Measurements from ENCODE around the gene LMBR1L.

DNA sequence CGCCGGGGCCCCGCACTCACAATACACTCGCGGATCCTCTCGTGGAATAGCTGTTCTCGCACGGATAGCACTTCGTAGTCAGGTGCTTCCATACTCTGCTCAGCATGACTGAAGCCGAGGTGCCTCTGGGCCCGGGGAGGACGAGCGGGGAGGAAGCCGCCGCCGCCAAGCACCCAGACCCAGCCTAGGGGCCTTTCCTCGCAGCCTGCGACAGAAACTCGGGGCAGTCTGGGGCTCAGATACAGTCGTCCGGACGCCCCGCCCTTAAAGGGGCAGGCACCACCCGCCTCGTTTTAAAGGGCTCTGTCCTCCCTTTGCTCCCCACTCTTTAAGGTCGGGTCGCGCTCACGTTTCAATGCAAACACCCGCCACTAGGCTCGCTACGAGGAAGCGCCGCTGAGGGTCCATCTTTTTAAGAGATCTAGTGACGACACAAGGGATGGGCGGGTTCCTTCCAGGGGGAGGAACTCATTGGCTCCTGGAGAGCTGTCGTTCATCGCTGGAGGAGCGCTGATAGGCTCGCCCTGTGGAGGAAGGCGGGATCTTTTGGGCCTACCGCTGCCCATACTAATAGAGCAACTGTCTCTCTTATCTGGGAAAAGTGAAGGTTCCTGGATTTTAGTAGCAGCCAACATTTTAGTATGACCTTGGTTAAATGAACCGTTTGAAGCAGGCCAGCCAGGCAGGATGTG, at the start of gene LMBR1L:
- TF ChIP-seq USF2 (IDR thresholded peaks at IDR 0.05; ENCODE audit: low read length) (no peak), CTCF (IDR thresholded peaks at IDR 0.05; ENCODE audit: control extremely low read depth in 1 of 3, insufficient read depth in 1 of 3, low read depth in 1 of 3, low read length in 3 of 3) (peak; percentile 9 to 43 (median 40); a peak in 2 of 4 replicates), RAD21 (IDR thresholded peaks at IDR 0.05 in 1 of 2, conservative IDR thresholded peaks at IDR 0.05 in 1 of 2; ENCODE audit: low read depth in 2 of 2, low read length in 2 of 2) (peak in 1 of 2 experiments; percentile 5; a peak in 1 of 4 replicates), EGR1 (IDR thresholded peaks at IDR 0.05; ENCODE audit: borderline replicate concordance, low read depth, low read length) (no peak), TAF7 (optimal IDR thresholded peaks at IDR 0.05; ENCODE audit: borderline replicate concordance, low read depth, low read length) (no peak), KDM1A (IDR thresholded peaks at IDR 0.05; ENCODE audit: borderline replicate concordance, low read length) (no peak), TAF1 (IDR thresholded peaks at IDR 0.05; ENCODE audit: low read depth, low read length) (peak; percentile 63; the same call in 1 of the 2 replicates), SIRT6 (IDR thresholded peaks at IDR 0.05; ENCODE audit: low read length) (no peak), CBX5 (IDR thresholded peaks at IDR 0.05; ENCODE audit: low read depth, low read length) (no peak), SP1 (IDR thresholded peaks at IDR 0.05; ENCODE audit: low read depth, low read length) (peak; percentile 96), PHF8 (conservative IDR thresholded peaks at IDR 0.05; ENCODE audit: low read depth, low read length) (peak; percentile 41), SAP30 (IDR thresholded peaks at IDR 0.05; ENCODE audit: insufficient read depth, insufficient replicate concordance, low read length) (peak; percentile 45)
- TF ChIP-seq, protein P1, sequence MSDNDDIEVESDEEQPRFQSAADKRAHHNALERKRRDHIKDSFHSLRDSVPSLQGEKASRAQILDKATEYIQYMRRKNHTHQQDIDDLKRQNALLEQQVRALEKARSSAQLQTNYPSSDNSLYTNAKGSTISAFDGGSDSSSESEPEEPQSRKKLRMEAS (IDR thresholded peaks at IDR 0.05) = no peak; the same call in 1 of the 2 replicates

Data from H1 (cell line).